GM21737 (cell line): ENCODE data around the gene CFAP58.
"Not testable (repeated sequence)": the region's sequence is repeated elsewhere in the genome, so short reads cannot be mapped to it uniquely, and the experiment has no call there.

Experiments used
- ATAC-seq: cut with Tn5 transposase; IDR thresholded peaks from one replicate; pipeline ENCODE4 v1.9.1; 2021; ENCODE audit warnings: mild to moderate bottlenecking, moderate library complexity; ENCODE audit not compliant: unreplicated experiment

Gene CFAP58

GRCh38 chr10:104427989-104428388, 74.4 kb downstream of the CFAP58 start:
- no peak for ATAC-seq

GRCh38 chr10:104429846-104430245, 76.2 kb downstream of the CFAP58 start:
- no peak for ATAC-seq

- ATAC-seq, result no peak
Observed at GRCh38 chr10:104430360-104430759, 76.7 kb downstream of the CFAP58 start.

- no peak for ATAC-seq
Observed at GRCh38 chr10:104433669-104434068, 80.0 kb downstream of the CFAP58 start.

- ATAC-seq, result no peak
Observed at GRCh38 chr10:104434601-104435000, 81.0 kb downstream of the CFAP58 start.

GRCh38 chr10:104435822-104436221, 82.2 kb downstream of the CFAP58 start:
- no peak for ATAC-seq

- ATAC-seq, result no peak
Observed at GRCh38 chr10:104437226-104437625, 83.6 kb downstream of the CFAP58 start.

- ATAC-seq, result no peak
Observed at GRCh38 chr10:104440221-104440620, 86.6 kb downstream of the CFAP58 start.

GRCh38 chr10:104441329-104442000, 87.8 kb downstream of the CFAP58 start:
- ATAC-seq, result no peak

- no peak for ATAC-seq
Observed at GRCh38 chr10:104445359-104445758, 91.7 kb downstream of the CFAP58 start.

GRCh38 chr10:104446151-104446550, 92.5 kb downstream of the CFAP58 start:
- ATAC-seq, result no peak

- ATAC-seq, result no peak
Observed at GRCh38 chr10:104447331-104447730, 93.7 kb downstream of the CFAP58 start.

- no peak for ATAC-seq
Observed at GRCh38 chr10:104447906-104448305, 94.3 kb downstream of the CFAP58 start.

GRCh38 chr10:104449391-104449790, 95.8 kb downstream of the CFAP58 start:
- ATAC-seq, result no peak

- ATAC-seq, result no peak
Observed at GRCh38 chr10:104450490-104450889, 96.9 kb downstream of the CFAP58 start.

- ATAC-seq, result no peak
Observed at GRCh38 chr10:104450954-104451353, 97.3 kb downstream of the CFAP58 start.

- ATAC-seq, result no peak
Observed at GRCh38 chr10:104452977-104453376, 99.3 kb downstream of the CFAP58 start.

- no peak for ATAC-seq
Observed at GRCh38 chr10:104456802-104457542, 103.3 kb downstream of the CFAP58 start.

GRCh38 chr10:104457543-104457828, 103.9 kb downstream of the CFAP58 start:
- ATAC-seq, result no peak

GRCh38 chr10:104465575-104465974, 111.9 kb downstream of the CFAP58 start:
- ATAC-seq, result not testable (repeated sequence)

GRCh38 chr10:104468818-104469217, 115.2 kb downstream of the CFAP58 start:
- ATAC-seq, result not testable (repeated sequence)

GRCh38 chr10:104472505-104472904, 118.9 kb downstream of the CFAP58 start:
- ATAC-seq, result no peak
